Sigmoid colon (tissue), 4 donors: ENCODE data around the gene TEX44.
A peak's percentile ranks its signal among the peaks of the same experiment; 100 is the strongest.

ENCODE experiments used
- EP300 ChIP-seq, 4 donors: sonication (generic); formaldehyde crosslinking; IDR thresholded peaks; one replicate each; pipeline ENCODE4 v1.6.1; 2017; ENCODE audit warnings: antibody characterized with exemption in 4 of 4
- POLR2A ChIP-seq, 2 donors: fragments of 450-650 bp; IDR thresholded peaks; one replicate each; pipeline ENCODE4 v1.6.1; 2016; ENCODE audit warnings: antibody characterized with exemption in 2 of 2, mild to moderate bottlenecking in 2 of 2, moderate library complexity in 2 of 2
- POLR2AphosphoS5 ChIP-seq, 4 donors: sonication (generic); formaldehyde crosslinking; IDR thresholded peaks; one replicate each; pipeline ENCODE4 v1.6.1; 2017; ENCODE audit warnings: antibody characterized with exemption in 4 of 4
- TF ChIP-seq, protein P1 (sequence below), 4 experiments: fragments of 450-650 bp in 3 of 4; fragments of 200-600 bp in 1 of 4; IDR thresholded peaks; one replicate each; pipeline ENCODE4 v1.5.1; 2016 to 2019; ENCODE audit warnings: antibody characterized with exemption in 4 of 4, mild to moderate bottlenecking in 3 of 4, moderate library complexity in 2 of 4

GRCh38 chr2:231604101-231604684, 11.5 kb downstream of the TEX44 start:
- TF ChIP-seq, protein P1, sequence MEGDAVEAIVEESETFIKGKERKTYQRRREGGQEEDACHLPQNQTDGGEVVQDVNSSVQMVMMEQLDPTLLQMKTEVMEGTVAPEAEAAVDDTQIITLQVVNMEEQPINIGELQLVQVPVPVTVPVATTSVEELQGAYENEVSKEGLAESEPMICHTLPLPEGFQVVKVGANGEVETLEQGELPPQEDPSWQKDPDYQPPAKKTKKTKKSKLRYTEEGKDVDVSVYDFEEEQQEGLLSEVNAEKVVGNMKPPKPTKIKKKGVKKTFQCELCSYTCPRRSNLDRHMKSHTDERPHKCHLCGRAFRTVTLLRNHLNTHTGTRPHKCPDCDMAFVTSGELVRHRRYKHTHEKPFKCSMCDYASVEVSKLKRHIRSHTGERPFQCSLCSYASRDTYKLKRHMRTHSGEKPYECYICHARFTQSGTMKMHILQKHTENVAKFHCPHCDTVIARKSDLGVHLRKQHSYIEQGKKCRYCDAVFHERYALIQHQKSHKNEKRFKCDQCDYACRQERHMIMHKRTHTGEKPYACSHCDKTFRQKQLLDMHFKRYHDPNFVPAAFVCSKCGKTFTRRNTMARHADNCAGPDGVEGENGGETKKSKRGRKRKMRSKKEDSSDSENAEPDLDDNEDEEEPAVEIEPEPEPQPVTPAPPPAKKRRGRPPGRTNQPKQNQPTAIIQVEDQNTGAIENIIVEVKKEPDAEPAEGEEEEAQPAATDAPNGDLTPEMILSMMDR (IDR thresholded peaks at IDR 0.05), result no peak
- TF ChIP-seq POLR2A (IDR thresholded peaks at IDR 0.05) (peak; percentile 15 to 30), POLR2AphosphoS5 (IDR thresholded peaks at IDR 0.05) (peak in 3 of 4 donors; percentile 30 to 86 (median 70)), EP300 (IDR thresholded peaks at IDR 0.05) (no peak)
